ENCODE data around the gene PODXL. TPM values are rescaled to one million over a fixed set of nuclear protein-coding genes. Genes with fewer than 3 reads are reported as not detected.

Gene PODXL
- polyA plus RNA-seq, 1 donor, result 26.9 TPM

DNA sequence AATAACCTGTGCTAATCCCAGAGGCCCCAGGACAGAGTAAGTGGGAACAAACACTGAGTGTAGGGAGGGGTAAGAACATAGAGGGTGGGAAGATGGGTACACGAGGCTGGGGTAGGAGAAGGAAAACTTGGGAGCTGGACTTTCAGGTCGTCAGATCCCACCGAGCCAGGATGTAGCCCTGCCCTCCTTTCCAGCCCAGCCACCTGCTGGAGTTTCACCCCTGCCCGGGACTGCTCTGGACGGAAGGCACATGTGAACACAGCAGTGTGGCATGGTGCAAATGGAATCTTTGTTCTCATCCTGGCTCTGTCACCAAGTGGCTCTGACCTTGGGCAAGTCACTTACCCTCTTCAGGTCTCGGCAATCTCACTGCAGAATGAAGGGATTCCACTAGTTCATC, 52.8 kb downstream of the PODXL start:
- Histone ChIP-seq H3K4me3 (ENCODE audit: low read length) (no peak overlapping the region), H3K27me3 (ENCODE audit: control insufficient read depth, insufficient read depth, low read length) (no peaks in the 10 kb centered on the region), H3K9me3 (ENCODE audit: control insufficient read depth, low read depth, low read length) (no peaks in the 10 kb centered on the region), H3K4me1 (ENCODE audit: control insufficient read depth, insufficient read depth, low read length) (peaks cover 4% of the 10 kb centered on the region), H3K27ac (ENCODE audit: low read length) (no peak overlapping the region), H3K36me3 (ENCODE audit: control insufficient read depth, insufficient read depth, low read length) (peaks cover 6% of the 10 kb centered on the region)
- no peak for DNase-seq
- WGBS (ENCODE audit: insufficient coverage, low lambda C conversion rate), result no CpG with 5 or more reads among the region's 6 CpGs

DNA sequence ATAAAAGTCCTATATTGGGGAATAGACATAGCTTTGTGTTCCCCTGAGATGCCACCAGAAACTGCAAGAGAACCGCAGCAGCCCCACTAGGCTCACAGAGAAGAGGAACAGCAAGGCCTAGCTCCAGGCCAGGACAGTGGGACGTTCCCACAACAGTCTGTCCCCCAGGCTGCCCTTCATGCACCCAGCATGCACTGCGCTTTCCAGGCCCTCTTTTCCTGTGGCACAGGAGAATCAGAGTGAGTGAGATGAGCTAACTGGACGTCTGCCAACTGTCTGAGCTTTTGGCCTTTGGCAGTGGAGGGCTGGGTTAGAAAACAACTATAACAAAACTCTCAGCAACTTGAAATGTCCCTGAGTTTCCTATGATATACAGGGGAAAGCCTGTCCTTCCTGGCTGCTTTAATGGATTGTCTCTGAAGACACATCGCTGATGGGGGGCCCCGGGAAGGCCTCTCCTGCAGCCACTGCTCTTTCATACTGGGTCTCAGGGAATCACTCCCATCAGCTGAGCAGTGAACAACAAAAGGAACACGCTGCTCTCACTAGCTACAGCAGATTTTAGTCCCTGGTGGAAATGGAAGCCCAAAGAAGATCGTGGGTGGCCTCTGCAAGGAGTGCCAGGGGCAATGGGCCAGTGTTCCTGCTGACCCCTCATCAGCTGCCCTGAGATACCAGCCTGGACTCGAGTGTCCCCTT, 53.5 kb downstream of the PODXL start:
- H3K27ac ChIP-seq (ENCODE audit: low read length), result no peak overlapping the region
- no peaks in the 10 kb centered on the region for H3K27me3 ChIP-seq (ENCODE audit: control insufficient read depth, insufficient read depth, low read length)
- no peak for DNase-seq
- H3K4me1 ChIP-seq (ENCODE audit: control insufficient read depth, insufficient read depth, low read length), result peaks cover under 1% of the 10 kb centered on the region
- no CpG with 5 or more reads among the region's 9 CpGs for WGBS (ENCODE audit: insufficient coverage, low lambda C conversion rate)
- H3K9me3 ChIP-seq (ENCODE audit: control insufficient read depth, low read depth, low read length), result no peaks in the 10 kb centered on the region
- peaks cover 11% of the 10 kb centered on the region for H3K36me3 ChIP-seq (ENCODE audit: control insufficient read depth, insufficient read depth, low read length)
- no peak overlapping the region for H3K4me3 ChIP-seq (ENCODE audit: low read length)

GRCh38 chr7:131501930-131502685, 54.3 kb downstream of the PODXL start:
- no peak overlapping the region for H3K27ac ChIP-seq (ENCODE audit: low read length)
- peaks cover 18% of the 10 kb centered on the region for H3K36me3 ChIP-seq (ENCODE audit: control insufficient read depth, insufficient read depth, low read length)
- DNase-seq, result no peak
- no CpG with 5 or more reads among the region's 14 CpGs for WGBS (ENCODE audit: insufficient coverage, low lambda C conversion rate)
- H3K4me1 ChIP-seq (ENCODE audit: control insufficient read depth, insufficient read depth, low read length), result no peaks in the 10 kb centered on the region
- H3K4me3 ChIP-seq (ENCODE audit: low read length), result no peak overlapping the region
- no peaks in the 10 kb centered on the region for H3K27me3 ChIP-seq (ENCODE audit: control insufficient read depth, insufficient read depth, low read length)
- H3K9me3 ChIP-seq (ENCODE audit: control insufficient read depth, low read depth, low read length), result no peaks in the 10 kb centered on the region

- WGBS (ENCODE audit: insufficient coverage, low lambda C conversion rate), result no CpG with 5 or more reads among the region's 3 CpGs
- DNase-seq, result no peak
- H3K4me3 ChIP-seq (ENCODE audit: low read length), result no peak overlapping the region
Measured at GRCh38 chr7:131501422-131501821, 55.0 kb downstream of the PODXL start.

GRCh38 chr7:131500357-131500756, 56.1 kb downstream of the PODXL start:
- no peak for DNase-seq
- no peaks in the 10 kb centered on the region for H3K4me1 ChIP-seq (ENCODE audit: control insufficient read depth, insufficient read depth, low read length)
- H3K27me3 ChIP-seq (ENCODE audit: control insufficient read depth, insufficient read depth, low read length), result no peaks in the 10 kb centered on the region
- WGBS (ENCODE audit: insufficient coverage, low lambda C conversion rate), result no CpG with 5 or more reads among the region's 1 CpG
- H3K27ac ChIP-seq (ENCODE audit: low read length), result no peak overlapping the region
- H3K36me3 ChIP-seq (ENCODE audit: control insufficient read depth, insufficient read depth, low read length), result peaks cover 24% of the 10 kb centered on the region
- H3K9me3 ChIP-seq (ENCODE audit: control insufficient read depth, low read depth, low read length), result no peaks in the 10 kb centered on the region
- H3K4me3 ChIP-seq (ENCODE audit: low read length), result no peak overlapping the region

More at GRCh38 chr7:131501422-131501821, 55.0 kb downstream of the PODXL start:
- Histone ChIP-seq H3K4me1 (ENCODE audit: control insufficient read depth, insufficient read depth, low read length) (no peaks in the 10 kb centered on the region), H3K36me3 (ENCODE audit: control insufficient read depth, insufficient read depth, low read length) (peaks cover 24% of the 10 kb centered on the region), H3K27me3 (ENCODE audit: control insufficient read depth, insufficient read depth, low read length) (no peaks in the 10 kb centered on the region), H3K27ac (ENCODE audit: low read length) (no peak overlapping the region), H3K9me3 (ENCODE audit: control insufficient read depth, low read depth, low read length) (no peaks in the 10 kb centered on the region)

- Histone ChIP-seq H3K27me3 (ENCODE audit: control insufficient read depth, insufficient read depth, low read length) (no peaks in the 10 kb centered on the region), H3K9me3 (ENCODE audit: control insufficient read depth, low read depth, low read length) (no peaks in the 10 kb centered on the region), H3K27ac (ENCODE audit: low read length) (no peak overlapping the region), H3K4me3 (ENCODE audit: low read length) (no peak overlapping the region), H3K36me3 (ENCODE audit: control insufficient read depth, insufficient read depth, low read length) (peaks cover 24% of the 10 kb centered on the region), H3K4me1 (ENCODE audit: control insufficient read depth, insufficient read depth, low read length) (no peaks in the 10 kb centered on the region)
- no CpG with 5 or more reads among the region's 6 CpGs for WGBS (ENCODE audit: insufficient coverage, low lambda C conversion rate)
- no peak for DNase-seq
Measured at GRCh38 chr7:131499801-131500200, 56.6 kb downstream of the PODXL start.

GRCh38 chr7:131498237-131498885, 58.1 kb downstream of the PODXL start:
- Histone ChIP-seq H3K27ac (ENCODE audit: low read length) (no peak overlapping the region), H3K4me1 (ENCODE audit: control insufficient read depth, insufficient read depth, low read length) (no peaks in the 10 kb centered on the region), H3K4me3 (ENCODE audit: low read length) (no peak overlapping the region), H3K27me3 (ENCODE audit: control insufficient read depth, insufficient read depth, low read length) (no peaks in the 10 kb centered on the region), H3K9me3 (ENCODE audit: control insufficient read depth, low read depth, low read length) (no peaks in the 10 kb centered on the region), H3K36me3 (ENCODE audit: control insufficient read depth, insufficient read depth, low read length) (peaks cover 26% of the 10 kb centered on the region)
- DNase-seq, result no peak
- no CpG with 5 or more reads among the region's 4 CpGs for WGBS (ENCODE audit: insufficient coverage, low lambda C conversion rate)

DNA sequence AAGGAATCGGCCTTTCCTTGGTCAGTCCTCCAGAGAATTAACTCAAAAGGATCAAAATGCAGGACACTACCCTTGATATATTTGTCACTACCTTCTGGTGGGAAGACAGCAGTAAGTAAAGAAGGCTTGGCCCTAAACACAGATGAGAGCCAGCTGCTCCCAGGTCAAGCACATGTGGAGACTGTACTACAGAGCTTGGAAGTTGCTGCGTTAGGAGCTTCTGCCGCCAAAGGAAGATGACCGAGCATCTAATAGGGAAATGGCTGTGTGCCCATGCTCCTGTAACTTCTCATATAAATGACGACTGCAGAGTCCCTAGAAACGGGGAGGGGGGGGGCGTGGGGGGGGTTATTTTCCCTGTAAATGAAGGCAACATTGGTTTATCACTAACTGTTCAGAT, 59.0 kb downstream of the PODXL start:
- DNase-seq, result no peak
- Histone ChIP-seq H3K36me3 (ENCODE audit: control insufficient read depth, insufficient read depth, low read length) (peaks cover 26% of the 10 kb centered on the region), H3K9me3 (ENCODE audit: control insufficient read depth, low read depth, low read length) (no peaks in the 10 kb centered on the region), H3K4me3 (ENCODE audit: low read length) (no peak overlapping the region), H3K27me3 (ENCODE audit: control insufficient read depth, insufficient read depth, low read length) (no peaks in the 10 kb centered on the region), H3K4me1 (ENCODE audit: control insufficient read depth, insufficient read depth, low read length) (no peaks in the 10 kb centered on the region), H3K27ac (ENCODE audit: low read length) (no peak overlapping the region)
- WGBS (ENCODE audit: insufficient coverage, low lambda C conversion rate), result no CpG with 5 or more reads among the region's 7 CpGs

DNA sequence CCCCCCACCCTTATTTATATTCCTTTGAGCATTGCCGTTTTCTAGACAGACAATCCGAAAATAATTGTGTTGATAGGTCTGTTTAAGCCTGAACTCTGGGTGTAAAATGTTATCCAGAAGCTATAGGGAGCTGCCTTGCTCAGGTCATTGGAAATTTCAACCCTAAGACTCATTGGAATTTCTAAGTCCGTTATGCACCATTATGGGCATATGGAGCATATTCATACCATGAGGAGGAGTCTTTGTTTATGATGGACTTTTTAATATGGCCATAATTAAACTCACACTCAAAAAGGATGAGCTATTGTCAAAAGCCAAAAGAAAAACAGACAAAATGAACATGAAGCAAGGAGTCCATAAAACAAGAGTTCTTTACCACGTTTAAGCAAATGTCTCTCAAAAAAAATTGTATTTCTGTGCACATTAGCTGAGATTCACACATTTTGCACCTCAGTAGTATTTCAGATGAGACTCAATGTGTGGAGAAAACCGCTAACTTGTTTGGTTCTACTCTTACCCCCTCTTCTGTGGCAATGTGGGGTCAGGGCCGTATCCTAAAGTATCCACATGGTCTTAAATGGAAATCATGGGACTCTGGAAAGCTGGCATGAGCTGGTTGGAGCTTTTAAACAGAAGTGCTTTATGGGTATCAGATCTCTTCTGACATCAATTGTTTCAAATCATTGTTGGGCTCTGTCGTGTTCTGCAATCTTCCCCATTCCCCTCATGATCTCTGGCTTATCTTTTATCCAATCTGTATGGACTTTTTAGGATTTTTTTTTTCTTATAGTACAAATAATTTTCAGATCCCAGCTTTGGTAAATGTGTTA, 60.5 kb downstream of the PODXL start:
- WGBS (ENCODE audit: insufficient coverage, low lambda C conversion rate), result 85% methylated on average over 2 of the region's 7 CpGs
- no peak for DNase-seq

DNA sequence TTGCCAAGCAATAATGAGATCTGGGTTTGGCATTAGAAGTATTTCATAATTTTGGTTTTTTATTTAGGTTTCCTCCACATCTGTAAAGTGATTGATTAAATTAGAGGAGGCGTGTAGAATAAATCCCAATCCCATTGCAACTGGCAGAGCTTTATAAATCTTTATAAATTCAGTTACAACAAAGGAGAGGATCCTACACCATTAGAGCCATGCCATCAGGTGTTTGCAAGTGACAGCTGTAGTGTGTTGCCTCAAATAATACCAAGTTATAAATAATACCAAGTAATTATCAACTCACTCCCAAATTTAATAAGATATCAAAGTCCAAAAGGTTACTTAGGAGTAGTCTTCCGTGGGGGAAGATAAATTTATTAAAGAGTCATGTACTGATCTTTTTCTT, 62.2 kb downstream of the PODXL start:
- no peaks in the 10 kb centered on the region for H3K27me3 ChIP-seq (ENCODE audit: control insufficient read depth, insufficient read depth, low read length)
- DNase-seq, result no peak
- 90% methylated on average over 2 of the region's 2 CpGs for WGBS (ENCODE audit: insufficient coverage, low lambda C conversion rate)
- no peaks in the 10 kb centered on the region for H3K9me3 ChIP-seq (ENCODE audit: control insufficient read depth, low read depth, low read length)
- H3K36me3 ChIP-seq (ENCODE audit: control insufficient read depth, insufficient read depth, low read length), result peaks cover 20% of the 10 kb centered on the region
- no peaks in the 10 kb centered on the region for H3K4me1 ChIP-seq (ENCODE audit: control insufficient read depth, insufficient read depth, low read length)
- no peak overlapping the region for H3K27ac ChIP-seq (ENCODE audit: low read length)
- no peak overlapping the region for H3K4me3 ChIP-seq (ENCODE audit: low read length)

More for the DNA sequence above, 60.5 kb downstream of the PODXL start:
- Histone ChIP-seq H3K9me3 (ENCODE audit: control insufficient read depth, low read depth, low read length) (no peaks in the 10 kb centered on the region), H3K4me1 (ENCODE audit: control insufficient read depth, insufficient read depth, low read length) (no peaks in the 10 kb centered on the region), H3K4me3 (ENCODE audit: low read length) (no peak overlapping the region), H3K27ac (ENCODE audit: low read length) (no peak overlapping the region), H3K36me3 (ENCODE audit: control insufficient read depth, insufficient read depth, low read length) (peaks cover 26% of the 10 kb centered on the region), H3K27me3 (ENCODE audit: control insufficient read depth, insufficient read depth, low read length) (no peaks in the 10 kb centered on the region)
